Measurements from ENCODE around the gene SRPK2.
"Not testable (repeated sequence)": the region's sequence is repeated elsewhere in the genome, so short reads cannot be mapped to it uniquely, and the experiment has no call there.

SRPK2 gene

DNA sequence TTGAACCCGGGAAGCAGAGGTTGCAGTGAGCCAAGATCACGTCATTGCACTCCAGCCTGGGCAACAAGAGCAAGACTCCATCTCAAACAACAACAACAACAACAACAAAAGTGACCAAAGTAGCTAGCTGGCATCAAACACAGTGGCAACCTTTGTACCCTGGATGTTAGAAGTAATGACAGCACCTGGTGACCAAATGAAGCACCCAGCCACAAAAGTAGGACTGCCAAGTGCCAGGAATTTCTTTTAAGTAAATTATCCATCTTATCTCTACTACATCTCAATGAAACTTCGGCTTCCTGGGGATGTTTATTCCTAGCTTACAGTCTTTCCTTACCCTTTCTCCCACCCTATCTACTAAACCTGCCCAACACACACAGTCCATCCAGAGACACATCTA is 18.8 kb downstream of the SRPK2 start:
- Histone ChIP-seq H3K9me3 (ENCODE audit: control insufficient read depth, low read length) (no peaks in the 10 kb centered on the region), H3K27ac (ENCODE audit: low read depth, low read length, severe bottlenecking) (no peak overlapping the region), H3K36me3 (ENCODE audit: control insufficient read depth, insufficient read depth, low read length) (peaks cover 7% of the 10 kb centered on the region), H3K4me1 (ENCODE audit: control insufficient read depth, insufficient read depth, low read length, poor library complexity, severe bottlenecking) (no peaks in the 10 kb centered on the region), H3K4me3 (ENCODE audit: extremely low read depth, insufficient read depth, low read length, poor library complexity, severe bottlenecking) (no peak overlapping the region)
- 86% methylated on average over 1 of the region's 3 CpGs for WGBS, 2 experiments (ENCODE audit: insufficient coverage in 2 of 2)

DNA sequence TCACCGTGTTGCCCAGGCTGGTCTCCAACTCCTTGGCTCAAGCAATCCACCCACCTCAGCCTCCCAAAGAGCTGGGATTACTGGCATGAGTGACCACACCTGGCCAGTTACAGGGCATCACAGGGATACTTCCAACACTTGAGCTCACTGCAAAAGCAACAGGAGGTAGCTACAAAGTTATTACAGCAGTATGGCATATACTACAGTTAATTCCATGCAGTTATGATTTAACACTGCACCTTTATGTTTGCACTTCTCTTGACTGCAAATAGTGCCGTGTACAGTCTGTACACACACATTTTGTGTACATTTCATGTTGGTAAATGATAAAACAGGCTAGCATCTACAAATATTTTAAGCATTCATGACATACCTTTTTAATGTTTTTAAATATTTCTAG is 21.3 kb downstream of the SRPK2 start:
- no peaks in the 10 kb centered on the region for H3K9me3 ChIP-seq (ENCODE audit: control insufficient read depth, low read length)
- 100% methylated on average over 1 of the region's 2 CpGs for WGBS, 2 experiments (ENCODE audit: insufficient coverage in 2 of 2)
- no peaks in the 10 kb centered on the region for H3K4me1 ChIP-seq (ENCODE audit: control insufficient read depth, insufficient read depth, low read length, poor library complexity, severe bottlenecking)
- no peak overlapping the region for H3K27ac ChIP-seq (ENCODE audit: low read depth, low read length, severe bottlenecking)
- no peak overlapping the region for H3K4me3 ChIP-seq (ENCODE audit: extremely low read depth, insufficient read depth, low read length, poor library complexity, severe bottlenecking)
- peaks cover 7% of the 10 kb centered on the region for H3K36me3 ChIP-seq (ENCODE audit: control insufficient read depth, insufficient read depth, low read length)

GRCh38 chr7:105365541-105366534 is 22.9 kb downstream of the SRPK2 start:
- no peak overlapping the region for H3K4me3 ChIP-seq (ENCODE audit: extremely low read depth, insufficient read depth, low read length, poor library complexity, severe bottlenecking)
- H3K27ac ChIP-seq (ENCODE audit: low read depth, low read length, severe bottlenecking): no peak overlapping the region
- peaks cover 7% of the 10 kb centered on the region for H3K36me3 ChIP-seq (ENCODE audit: control insufficient read depth, insufficient read depth, low read length)
- H3K4me1 ChIP-seq (ENCODE audit: control insufficient read depth, insufficient read depth, low read length, poor library complexity, severe bottlenecking): no peaks in the 10 kb centered on the region
- WGBS, 2 experiments (ENCODE audit: insufficient coverage in 2 of 2): 93 to 94% methylated on average over 16 to 21 of the region's 25 CpGs
- H3K9me3 ChIP-seq (ENCODE audit: control insufficient read depth, low read length): no peaks in the 10 kb centered on the region

- Histone ChIP-seq H3K4me3 (ENCODE audit: extremely low read depth, insufficient read depth, low read length, poor library complexity, severe bottlenecking) (no peak overlapping the region), H3K27ac (ENCODE audit: low read depth, low read length, severe bottlenecking) (no peak overlapping the region), H3K4me1 (ENCODE audit: control insufficient read depth, insufficient read depth, low read length, poor library complexity, severe bottlenecking) (no peaks in the 10 kb centered on the region), H3K9me3 (ENCODE audit: control insufficient read depth, low read length) (no peaks in the 10 kb centered on the region), H3K36me3 (ENCODE audit: control insufficient read depth, insufficient read depth, low read length) (peaks cover 7% of the 10 kb centered on the region)
- 84% methylated on average over 3 of the region's 3 CpGs; no CpG with 5 or more reads in 1 of the 2 experiments for WGBS, 2 experiments (ENCODE audit: insufficient coverage in 2 of 2)
These were observed 24.0 kb downstream of the SRPK2 start for GRCh38 chr7:105364684-105365083.

DNA sequence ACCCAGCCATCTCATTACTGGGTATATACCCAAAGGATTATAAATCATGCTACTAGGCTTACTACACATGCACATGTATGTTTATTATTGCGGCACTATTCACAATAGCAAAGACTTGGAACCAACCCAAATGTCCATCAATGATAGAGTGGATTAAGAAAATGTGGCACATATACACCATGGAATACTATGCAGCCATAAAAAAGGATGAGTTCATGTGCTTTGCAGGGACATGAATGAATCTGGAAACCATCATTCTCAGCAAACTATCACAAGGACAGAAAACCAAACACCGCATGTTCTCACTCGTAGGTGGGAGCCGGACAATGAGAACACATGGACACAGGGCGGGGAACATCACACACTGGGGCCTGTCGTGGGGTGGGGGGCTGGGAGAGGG is 25.1 kb downstream of the SRPK2 start:
- not testable (repeated sequence) for H3K4me1 ChIP-seq (ENCODE audit: control insufficient read depth, insufficient read depth, low read length, poor library complexity, severe bottlenecking); H3K27ac ChIP-seq (ENCODE audit: low read depth, low read length, severe bottlenecking); H3K4me3 ChIP-seq (ENCODE audit: extremely low read depth, insufficient read depth, low read length, poor library complexity, severe bottlenecking); H3K36me3 ChIP-seq (ENCODE audit: control insufficient read depth, insufficient read depth, low read length); H3K9me3 ChIP-seq (ENCODE audit: control insufficient read depth, low read length)
- WGBS, 2 experiments (ENCODE audit: insufficient coverage in 2 of 2): 80 to 89% methylated on average over 2 to 5 of the region's 6 CpGs

DNA sequence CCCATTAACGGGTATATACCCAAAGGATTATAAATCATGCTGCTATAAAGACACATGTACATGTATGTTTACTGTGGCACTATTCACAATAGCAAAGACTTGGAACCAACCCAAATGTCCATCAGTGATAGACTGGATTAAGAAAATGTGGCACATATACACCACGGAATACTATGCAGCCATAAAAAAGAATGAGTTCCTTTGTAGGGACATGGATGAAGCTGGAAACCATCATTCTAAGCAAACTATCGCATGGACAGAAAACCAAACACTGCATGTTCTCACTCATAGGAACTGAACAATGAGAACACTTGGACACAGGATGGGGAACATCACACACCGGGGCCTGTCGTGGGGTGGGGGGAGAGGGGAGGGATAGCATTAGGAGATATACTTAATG is 26.0 kb downstream of the SRPK2 start:
- H3K27ac ChIP-seq (ENCODE audit: low read depth, low read length, severe bottlenecking); H3K4me1 ChIP-seq (ENCODE audit: control insufficient read depth, insufficient read depth, low read length, poor library complexity, severe bottlenecking); H3K4me3 ChIP-seq (ENCODE audit: extremely low read depth, insufficient read depth, low read length, poor library complexity, severe bottlenecking); H3K9me3 ChIP-seq (ENCODE audit: control insufficient read depth, low read length); H3K36me3 ChIP-seq (ENCODE audit: control insufficient read depth, insufficient read depth, low read length): not testable (repeated sequence)
- WGBS, 2 experiments (ENCODE audit: insufficient coverage in 2 of 2): 100% methylated on average over 1 of the region's 5 CpGs

- H3K9me3 ChIP-seq (ENCODE audit: control insufficient read depth, low read length); H3K27ac ChIP-seq (ENCODE audit: low read depth, low read length, severe bottlenecking): not testable (repeated sequence)
- 100% methylated on average over 6 of the region's 8 CpGs for WGBS, 2 experiments (ENCODE audit: insufficient coverage in 2 of 2)
These were observed 26.7 kb downstream of the SRPK2 start for GRCh38 chr7:105361995-105362394.

DNA sequence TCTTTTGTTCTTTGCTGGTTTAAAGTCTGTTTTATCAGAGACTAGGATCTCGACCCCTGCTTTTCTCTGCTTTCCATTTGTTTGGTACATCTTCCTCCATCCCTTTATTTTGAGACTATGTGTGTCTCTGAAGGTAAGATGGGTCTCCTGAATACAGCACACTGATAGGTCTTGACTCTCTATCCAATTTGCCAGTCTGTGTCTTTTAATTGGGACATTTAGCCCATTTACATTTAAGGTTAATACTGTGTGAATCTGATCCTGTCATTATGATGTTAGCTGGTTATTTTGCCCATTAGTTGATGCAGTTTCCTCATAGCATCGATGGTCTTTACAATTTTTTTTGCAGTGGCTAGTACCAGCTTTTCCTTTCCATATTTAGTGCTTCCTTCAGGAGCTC is 28.6 kb downstream of the SRPK2 start:
- not testable (repeated sequence) for H3K36me3 ChIP-seq (ENCODE audit: control insufficient read depth, insufficient read depth, low read length); H3K9me3 ChIP-seq (ENCODE audit: control insufficient read depth, low read length); H3K4me1 ChIP-seq (ENCODE audit: control insufficient read depth, insufficient read depth, low read length, poor library complexity, severe bottlenecking); H3K27ac ChIP-seq (ENCODE audit: low read depth, low read length, severe bottlenecking); H3K4me3 ChIP-seq (ENCODE audit: extremely low read depth, insufficient read depth, low read length, poor library complexity, severe bottlenecking)
- WGBS, 2 experiments (ENCODE audit: insufficient coverage in 2 of 2): 100% methylated on average over 1 of the region's 2 CpGs; no CpG with 5 or more reads in 1 of the 2 experiments

More at GRCh38 chr7:105361995-105362394, 26.7 kb downstream of the SRPK2 start:
- H3K4me3 ChIP-seq (ENCODE audit: extremely low read depth, insufficient read depth, low read length, poor library complexity, severe bottlenecking); H3K36me3 ChIP-seq (ENCODE audit: control insufficient read depth, insufficient read depth, low read length); H3K4me1 ChIP-seq (ENCODE audit: control insufficient read depth, insufficient read depth, low read length, poor library complexity, severe bottlenecking): not testable (repeated sequence)

GRCh38 chr7:105355701-105356100 is 33.0 kb downstream of the SRPK2 start:
- Histone ChIP-seq H3K27ac (ENCODE audit: low read depth, low read length, severe bottlenecking) (no peak overlapping the region), H3K4me1 (ENCODE audit: control insufficient read depth, insufficient read depth, low read length, poor library complexity, severe bottlenecking) (peaks cover 16% of the 10 kb centered on the region), H3K36me3 (ENCODE audit: control insufficient read depth, insufficient read depth, low read length) (no peaks in the 10 kb centered on the region), H3K9me3 (ENCODE audit: control insufficient read depth, low read length) (no peaks in the 10 kb centered on the region), H3K4me3 (ENCODE audit: extremely low read depth, insufficient read depth, low read length, poor library complexity, severe bottlenecking) (no peak overlapping the region)
- WGBS, 2 experiments (ENCODE audit: insufficient coverage in 2 of 2): 86 to 89% methylated on average over 5 of the region's 6 CpGs

DNA sequence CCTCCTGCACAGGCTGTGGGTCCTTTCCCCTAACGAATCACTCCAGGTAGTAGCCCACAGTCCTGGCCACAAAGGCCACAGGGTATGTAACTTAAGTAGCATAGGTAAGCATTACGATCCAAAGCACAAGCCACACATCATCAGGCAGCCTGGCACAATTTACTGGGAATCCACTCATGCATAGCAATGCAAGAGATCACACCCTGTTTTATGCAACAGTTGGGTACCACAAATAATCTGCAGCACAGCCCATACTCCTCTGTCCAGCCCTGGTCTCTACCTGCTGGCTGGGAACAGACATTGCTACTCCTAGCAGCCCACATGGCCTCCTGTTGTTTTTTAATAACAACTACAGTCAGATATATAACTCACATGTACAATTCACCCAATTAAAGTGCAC is 34.3 kb downstream of the SRPK2 start:
- no peak overlapping the region for H3K27ac ChIP-seq (ENCODE audit: low read depth, low read length, severe bottlenecking)
- peaks cover 16% of the 10 kb centered on the region for H3K4me1 ChIP-seq (ENCODE audit: control insufficient read depth, insufficient read depth, low read length, poor library complexity, severe bottlenecking)
- 100% methylated on average over 1 of the region's 2 CpGs; no CpG with 5 or more reads in 1 of the 2 experiments for WGBS, 2 experiments (ENCODE audit: insufficient coverage in 2 of 2)
- H3K9me3 ChIP-seq (ENCODE audit: control insufficient read depth, low read length): no peaks in the 10 kb centered on the region
- H3K4me3 ChIP-seq (ENCODE audit: extremely low read depth, insufficient read depth, low read length, poor library complexity, severe bottlenecking): no peak overlapping the region
- H3K36me3 ChIP-seq (ENCODE audit: control insufficient read depth, insufficient read depth, low read length): no peaks in the 10 kb centered on the region

- WGBS, 2 experiments (ENCODE audit: insufficient coverage in 2 of 2): 92 to 100% methylated on average over 4 to 5 of the region's 5 CpGs
- peaks cover 13% of the 10 kb centered on the region for H3K4me1 ChIP-seq (ENCODE audit: control insufficient read depth, insufficient read depth, low read length, poor library complexity, severe bottlenecking)
- H3K36me3 ChIP-seq (ENCODE audit: control insufficient read depth, insufficient read depth, low read length): no peaks in the 10 kb centered on the region
- no peak overlapping the region for H3K4me3 ChIP-seq (ENCODE audit: extremely low read depth, insufficient read depth, low read length, poor library complexity, severe bottlenecking)
- H3K9me3 ChIP-seq (ENCODE audit: control insufficient read depth, low read length): no peaks in the 10 kb centered on the region
- no peak overlapping the region for H3K27ac ChIP-seq (ENCODE audit: low read depth, low read length, severe bottlenecking)
These were observed 34.9 kb downstream of the SRPK2 start for GRCh38 chr7:105353752-105354328.

Measured in mesodermal cell (in vitro differentiated cells).